Activated CD4-positive, alpha-beta T cell treated with anti-CD3 and anti-CD28 coated beads, Interleukin-10, Interleukin-2, amounts not matched to agents 100 ng/mL and 50 ng/mL, durations not matched to agents 16 hours and 8 hours (primary cell): Measurements from ENCODE around the gene NDUFB8.

Experiments
- DNase-seq: peaks from one replicate; pipeline ENCODE4 v3.0.0-alpha.2; 2020

NDUFB8 gene

GRCh38 chr10:100506596-100507356 is 22.9 kb downstream of the NDUFB8 start:
- DNase-seq, result peak; percentile 77

- no peak for DNase-seq
Measured at GRCh38 chr10:100505164-100505563, 24.5 kb downstream of the NDUFB8 start.

- no peak for DNase-seq
Measured at GRCh38 chr10:100504096-100504495, 25.6 kb downstream of the NDUFB8 start.

- no peak for DNase-seq
Measured at GRCh38 chr10:100502926-100503494, 26.7 kb downstream of the NDUFB8 start.

GRCh38 chr10:100501423-100501822 is 28.2 kb downstream of the NDUFB8 start:
- DNase-seq, result no peak

- no peak for DNase-seq
Measured at GRCh38 chr10:100498059-100498458, 31.6 kb downstream of the NDUFB8 start.

GRCh38 chr10:100496567-100496966 is 33.1 kb downstream of the NDUFB8 start:
- DNase-seq, result no peak

GRCh38 chr10:100490531-100490930 is 39.1 kb downstream of the NDUFB8 start:
- no peak for DNase-seq

- no peak for DNase-seq
Measured at GRCh38 chr10:100489396-100489795, 40.3 kb downstream of the NDUFB8 start.

GRCh38 chr10:100487529-100487928 is 42.1 kb downstream of the NDUFB8 start:
- DNase-seq, result no peak

GRCh38 chr10:100485801-100486495 is 43.7 kb downstream of the NDUFB8 start:
- no peak for DNase-seq

GRCh38 chr10:100485366-100485765 is 44.3 kb downstream of the NDUFB8 start:
- no peak for DNase-seq

GRCh38 chr10:100483876-100484666 is 45.6 kb downstream of the NDUFB8 start:
- no peak for DNase-seq

GRCh38 chr10:100482834-100483185 is 46.9 kb downstream of the NDUFB8 start:
- no peak for DNase-seq

GRCh38 chr10:100482181-100482833 is 47.4 kb downstream of the NDUFB8 start:
- peak; percentile 75 for DNase-seq

- peak; percentile 93 for DNase-seq
Measured at GRCh38 chr10:100481462-100482081, 48.1 kb downstream of the NDUFB8 start.

- DNase-seq, result no peak
Measured at GRCh38 chr10:100480002-100480401, 49.7 kb downstream of the NDUFB8 start.

- no peak for DNase-seq
Measured at GRCh38 chr10:100479037-100479436, 50.6 kb downstream of the NDUFB8 start.

- no peak for DNase-seq
Measured at GRCh38 chr10:100477970-100478369, 51.7 kb downstream of the NDUFB8 start.
